Adrenal gland (tissue), 5 donors: Measurements from ENCODE around the gene FGF22.

Experiments used
- POLR2A ChIP-seq, 2 donors: fragments of 450-650 bp; IDR thresholded peaks; one replicate each; pipeline ENCODE4 v1.6.1; 2017; ENCODE audit warnings: antibody characterized with exemption in 2 of 2, mild to moderate bottlenecking in 2 of 2, moderate library complexity in 1 of 2
- TF ChIP-seq, protein P1 (sequence below), 6 experiments: fragments of 450-650 bp in 4 of 6; fragments of 200-600 bp in 2 of 6; sonication (generic) in 1 of 6; IDR thresholded peaks; 1 replicate in 5 of 6; 2 replicates in 1 of 6; pipeline versions ENCODE4 v1.5.1 to v1.8.0; 2016 to 2021; ENCODE audit warnings: antibody characterized with exemption in 6 of 6, mild to moderate bottlenecking in 2 of 6, moderate library complexity in 1 of 6
- donor health status: DM: no; HTN: no; CAD: no.

DNA sequence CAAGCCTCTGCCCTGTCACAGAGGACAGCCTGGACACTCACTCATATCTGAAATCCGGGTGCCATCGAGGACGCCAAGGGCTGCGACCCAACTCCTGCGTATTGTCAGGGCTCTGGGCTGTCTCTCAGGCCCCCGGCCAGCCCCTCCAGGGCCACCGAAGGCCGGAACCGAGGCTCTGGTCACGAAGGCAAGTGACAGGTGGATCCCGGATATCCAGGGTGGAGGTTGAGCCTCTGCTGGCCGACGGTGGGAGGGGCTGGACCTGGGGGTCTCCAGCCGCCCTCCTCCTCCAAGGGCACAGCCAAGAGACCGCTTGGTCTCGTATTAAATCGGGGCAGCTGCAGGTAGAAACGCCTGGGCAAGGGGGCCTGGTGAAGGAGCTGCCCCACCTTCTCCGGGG lies 17.9 kb downstream of the FGF22 start:
- TF ChIP-seq POLR2A (IDR thresholded peaks at IDR 0.05), result no peak
- TF ChIP-seq, protein P1, sequence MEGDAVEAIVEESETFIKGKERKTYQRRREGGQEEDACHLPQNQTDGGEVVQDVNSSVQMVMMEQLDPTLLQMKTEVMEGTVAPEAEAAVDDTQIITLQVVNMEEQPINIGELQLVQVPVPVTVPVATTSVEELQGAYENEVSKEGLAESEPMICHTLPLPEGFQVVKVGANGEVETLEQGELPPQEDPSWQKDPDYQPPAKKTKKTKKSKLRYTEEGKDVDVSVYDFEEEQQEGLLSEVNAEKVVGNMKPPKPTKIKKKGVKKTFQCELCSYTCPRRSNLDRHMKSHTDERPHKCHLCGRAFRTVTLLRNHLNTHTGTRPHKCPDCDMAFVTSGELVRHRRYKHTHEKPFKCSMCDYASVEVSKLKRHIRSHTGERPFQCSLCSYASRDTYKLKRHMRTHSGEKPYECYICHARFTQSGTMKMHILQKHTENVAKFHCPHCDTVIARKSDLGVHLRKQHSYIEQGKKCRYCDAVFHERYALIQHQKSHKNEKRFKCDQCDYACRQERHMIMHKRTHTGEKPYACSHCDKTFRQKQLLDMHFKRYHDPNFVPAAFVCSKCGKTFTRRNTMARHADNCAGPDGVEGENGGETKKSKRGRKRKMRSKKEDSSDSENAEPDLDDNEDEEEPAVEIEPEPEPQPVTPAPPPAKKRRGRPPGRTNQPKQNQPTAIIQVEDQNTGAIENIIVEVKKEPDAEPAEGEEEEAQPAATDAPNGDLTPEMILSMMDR (IDR thresholded peaks at IDR 0.05), result no peak
